Hepatocyte (in vitro differentiated cells): Measurements from ENCODE around the gene NUP85.

ENCODE experiments used
- EZH2phosphoT487 ChIP-seq: fragments of 200-600 bp; sonication (generic); IDR thresholded peaks from one replicate; pipeline ENCODE4 v1.6.1; 2018; ENCODE audit warnings: antibody characterized with exemption, mild to moderate bottlenecking, low read depth, moderate library complexity; ENCODE audit not compliant: unreplicated experiment, severe bottlenecking
- TF ChIP-seq, protein P1 (sequence below): fragments of 200-600 bp; sonication (generic); IDR thresholded peaks from 2 replicates; pipeline ENCODE4 v1.5.1; 2016; ENCODE audit warnings: antibody characterized with exemption, mild to moderate bottlenecking; ENCODE audit not compliant: poor library complexity

DNA sequence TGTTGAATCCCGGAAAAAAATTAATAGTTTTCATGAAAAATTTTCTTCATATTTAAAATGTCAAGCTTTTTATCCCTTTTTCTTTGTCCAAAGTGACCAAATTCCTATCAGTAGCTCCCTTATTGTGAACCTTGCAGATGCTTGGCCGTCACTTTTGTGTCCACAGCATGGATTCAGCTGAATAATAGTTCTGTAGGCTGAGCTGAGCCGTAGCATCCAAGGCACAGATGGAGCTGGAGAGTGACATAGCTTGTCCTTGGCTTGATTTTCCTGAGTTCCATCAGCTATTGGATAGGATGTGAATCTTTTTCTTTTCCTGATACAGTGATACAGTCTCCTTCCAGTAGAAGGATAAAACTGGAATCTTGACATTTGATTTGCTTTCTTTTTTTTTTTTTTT lies 3.6 kb downstream of the NUP85 start:
- TF ChIP-seq, protein P1, sequence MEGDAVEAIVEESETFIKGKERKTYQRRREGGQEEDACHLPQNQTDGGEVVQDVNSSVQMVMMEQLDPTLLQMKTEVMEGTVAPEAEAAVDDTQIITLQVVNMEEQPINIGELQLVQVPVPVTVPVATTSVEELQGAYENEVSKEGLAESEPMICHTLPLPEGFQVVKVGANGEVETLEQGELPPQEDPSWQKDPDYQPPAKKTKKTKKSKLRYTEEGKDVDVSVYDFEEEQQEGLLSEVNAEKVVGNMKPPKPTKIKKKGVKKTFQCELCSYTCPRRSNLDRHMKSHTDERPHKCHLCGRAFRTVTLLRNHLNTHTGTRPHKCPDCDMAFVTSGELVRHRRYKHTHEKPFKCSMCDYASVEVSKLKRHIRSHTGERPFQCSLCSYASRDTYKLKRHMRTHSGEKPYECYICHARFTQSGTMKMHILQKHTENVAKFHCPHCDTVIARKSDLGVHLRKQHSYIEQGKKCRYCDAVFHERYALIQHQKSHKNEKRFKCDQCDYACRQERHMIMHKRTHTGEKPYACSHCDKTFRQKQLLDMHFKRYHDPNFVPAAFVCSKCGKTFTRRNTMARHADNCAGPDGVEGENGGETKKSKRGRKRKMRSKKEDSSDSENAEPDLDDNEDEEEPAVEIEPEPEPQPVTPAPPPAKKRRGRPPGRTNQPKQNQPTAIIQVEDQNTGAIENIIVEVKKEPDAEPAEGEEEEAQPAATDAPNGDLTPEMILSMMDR, result no peak
- no peak for TF ChIP-seq EZH2phosphoT487
